Caco-2 (cell line): ENCODE results near the gene C22orf23. TPM values are rescaled to one million over a fixed set of nuclear protein-coding genes. Genes with fewer than 3 reads are reported as not detected.

Experiments used
- BruUV-seq: library from RNA; stranded (reverse); fragments of 400-500 nt; replicated peaks from 2 replicates; lab custom pipeline; 2021; lab: Mats Ljungman, UMichigan
- CTCF ChIA-PET: fragments of 300-600 bp; sonication (Branson Sonifier 250); formaldehyde crosslinking; loops from one replicate; lab custom pipeline; 2022; ENCODE audit warnings: antibody characterized with exemption; lab: Charles Lee
- POLR2A ChIA-PET: fragments of 300-600 bp; sonication (Branson Sonifier 250); formaldehyde crosslinking; loops from one replicate; lab custom pipeline; 2022; ENCODE audit warnings: antibody characterized with exemption; lab: Charles Lee
- DNase-seq, 2 experiments: peaks; one replicate each; pipeline versions ENCODE4 v3.0.0 to v3.0.0-alpha.2; 2020 to 2022
- H3K27me3 ChIP-seq: replicated peaks from 2 replicates; pipeline ENCODE4 v1.6.0; 2011; ENCODE audit warnings: low read length; ENCODE audit not compliant: control insufficient read depth, insufficient read depth
- H3K36me3 ChIP-seq: 2 replicates; pipeline ENCODE4 v1.5.1; 2011; ENCODE audit warnings: low read length; ENCODE audit not compliant: control insufficient read depth, insufficient read depth
- H3K4me1 ChIP-seq: fragments of 250-450 bp; sonication (Bioruptor Pico); 2 replicates; pipeline ENCODE4 v1.5.1; 2020; ENCODE audit warnings: mild to moderate bottlenecking
- H3K4me3 ChIP-seq: 2 replicates; pipeline ENCODE4 v1.5.1; 2011; ENCODE audit warnings: low read depth, mild to moderate bottlenecking, control low read depth, low read length
- H3K9me3 ChIP-seq: fragments of 250-450 bp; sonication (Bioruptor Pico); 2 replicates; pipeline ENCODE4 v1.5.1; 2020; ENCODE audit warnings: mild to moderate bottlenecking, moderate library complexity
- H3K27ac Mint-ChIP-seq: one replicate; pipeline ENCODE4 v1.8.0; 2022; ENCODE audit warnings: mixed read lengths; ENCODE audit not compliant: unreplicated experiment
- H3K27me3 Mint-ChIP-seq: one replicate; pipeline ENCODE4 v1.8.0; 2022; ENCODE audit warnings: mixed read lengths; ENCODE audit not compliant: insufficient read depth, unreplicated experiment
- H3K36me3 Mint-ChIP-seq: one replicate; pipeline ENCODE4 v1.8.0; 2022; ENCODE audit warnings: mild to moderate bottlenecking, mixed read lengths; ENCODE audit not compliant: insufficient read depth, unreplicated experiment
- H3K4me1 Mint-ChIP-seq: one replicate; pipeline ENCODE4 v1.8.0; 2022; ENCODE audit warnings: low read depth, mixed read lengths; ENCODE audit not compliant: unreplicated experiment
- H3K4me3 Mint-ChIP-seq: one replicate; pipeline ENCODE4 v1.8.0; 2022; ENCODE audit warnings: mild to moderate bottlenecking, moderate library complexity, mixed read lengths; ENCODE audit not compliant: unreplicated experiment
- H3K9me3 Mint-ChIP-seq: one replicate; pipeline ENCODE4 v1.8.0; 2022; ENCODE audit warnings: mixed read lengths; ENCODE audit not compliant: unreplicated experiment
- CTCF ChIP-seq, 2 experiments: fragments of 200-600 bp in 1 of 2; IDR thresholded peaks; 1 replicate in 1 of 2; 2 replicates in 1 of 2; pipeline versions ENCODE4 v1.5.1 to v1.8.0; 2011 to 2022; ENCODE audit warnings: antibody characterized with exemption in 1 of 2, control low read depth in 1 of 2, inconsistent platforms in 1 of 2, low read depth in 1 of 2, low read length in 1 of 2, mild to moderate bottlenecking in 1 of 2, moderate library complexity in 1 of 2; ENCODE audit not compliant: insufficient read depth in 1 of 2, severe bottlenecking in 1 of 2, unreplicated experiment in 1 of 2
- intact Hi-C: fragments of 100-400 bp; cut with micrococcal nuclease; formaldehyde crosslinking; loops from one replicate; pipeline ENCODE4 v1.10.0; 2022; ENCODE audit not compliant: unreplicated experiment
- total RNA-seq: library from RNA; stranded (reverse); gene quantifications from 2 replicates; pipeline ENCODE4 v1.2.3, GENCODE V29; 2022

The C22orf23 gene
- total RNA-seq, 1 experiment from 2014 or later: not detected

- CTCF ChIA-PET: no interaction called here
- TF ChIP-seq CTCF (IDR thresholded peaks at IDR 0.05; ENCODE audit: insufficient read depth in 1 of 2, low read depth in 1 of 2, low read length in 1 of 2, severe bottlenecking in 1 of 2, unreplicated experiment in 1 of 2): no peak
- Mint-ChIP-seq H3K36me3 (peaks cover 45% of the 10 kb centered on the region), H3K9me3 (no peaks in the 10 kb centered on the region), H3K4me3 (no peak overlapping the region), H3K27ac (no peak overlapping the region), H3K4me1 (no peaks in the 10 kb centered on the region), H3K27me3 (no peaks in the 10 kb centered on the region)
- BruUV-seq: no TSS peak
- Histone ChIP-seq H3K27me3 (no peaks in the 10 kb centered on the region), H3K9me3 (no peaks in the 10 kb centered on the region), H3K36me3 (no peaks in the 10 kb centered on the region; the same call in 1 of the 2 replicates), H3K4me1 (no peaks in the 10 kb centered on the region), H3K4me3 (no peak overlapping the region)
- DNase-seq: no peak
- intact Hi-C loops: no loop called here
- POLR2A ChIA-PET: no interaction called here
These were observed 28.9 kb downstream of the C22orf23 start for GRCh38 chr22:37924386-37925065.

- ChIA-PET POLR2A (no interaction called here), CTCF (no interaction called here)
- intact Hi-C loops: no loop called here
- no peak for DNase-seq
- no peak for TF ChIP-seq CTCF (IDR thresholded peaks at IDR 0.05; ENCODE audit: insufficient read depth in 1 of 2, low read depth in 1 of 2, low read length in 1 of 2, severe bottlenecking in 1 of 2, unreplicated experiment in 1 of 2)
- Mint-ChIP-seq H3K4me1 (no peaks in the 10 kb centered on the region), H3K27me3 (no peaks in the 10 kb centered on the region), H3K27ac (no peak overlapping the region), H3K4me3 (no peak overlapping the region), H3K36me3 (peaks cover 41% of the 10 kb centered on the region), H3K9me3 (no peaks in the 10 kb centered on the region)
- no peaks in the 10 kb centered on the region for H3K27me3 ChIP-seq
- no peaks in the 10 kb centered on the region; the same call in 1 of the 2 replicates for H3K36me3 ChIP-seq
- H3K4me1 ChIP-seq: no peaks in the 10 kb centered on the region
- no peaks in the 10 kb centered on the region for H3K9me3 ChIP-seq
- BruUV-seq: no TSS peak
- no peak overlapping the region for H3K4me3 ChIP-seq
These were observed 29.5 kb downstream of the C22orf23 start for GRCh38 chr22:37923927-37924326.

- Histone ChIP-seq H3K36me3 (peaks cover 3% of the 10 kb centered on the region), H3K4me1 (no peaks in the 10 kb centered on the region), H3K4me3 (no peak overlapping the region), H3K27me3 (no peaks in the 10 kb centered on the region), H3K9me3 (no peaks in the 10 kb centered on the region)
- Mint-ChIP-seq H3K4me3 (no peak overlapping the region), H3K9me3 (no peaks in the 10 kb centered on the region), H3K36me3 (peaks cover 47% of the 10 kb centered on the region), H3K27ac (no peak overlapping the region), H3K4me1 (no peaks in the 10 kb centered on the region), H3K27me3 (no peaks in the 10 kb centered on the region)
- intact Hi-C loops: no loop called here
- ChIA-PET POLR2A (no interaction called here), CTCF (no interaction called here)
- BruUV-seq: no TSS peak
- no peak for TF ChIP-seq CTCF (IDR thresholded peaks at IDR 0.05; ENCODE audit: insufficient read depth in 1 of 2, low read depth in 1 of 2, low read length in 1 of 2, severe bottlenecking in 1 of 2, unreplicated experiment in 1 of 2)
- DNase-seq: no peak
These were observed 31.2 kb downstream of the C22orf23 start for GRCh38 chr22:37922191-37922590.
